A549 (cell line): ENCODE measurements around the gene DZANK1. TPM values are rescaled to one million over a fixed set of nuclear protein-coding genes. Genes with fewer than 3 reads are reported as not detected.

Source experiments
- ATAC-seq, 2 experiments: fragments of 200-7000 bp in 1 of 2; fragments of >200 bp in 1 of 2; cut with Nextera tagmentation in 1 of 2; cut with Tn5 transposase in 1 of 2; 3 replicates each; pipeline versions ENCODE4 v1.8.0 to v1.9.1; 2018 to 2020; ENCODE audit warnings: mild to moderate bottlenecking in 1 of 2, moderate library complexity in 1 of 2
- CTCF ChIA-PET: fragments of 300-600 bp; sonication (Branson Sonifier 250); formaldehyde crosslinking; extraction: SDS; loops from one replicate; lab custom pipeline; 2021; ENCODE audit warnings: antibody characterized with exemption, inconsistent platforms; lab: Yijun Ruan, JAX
- POLR2A ChIA-PET: fragments of 350-600 bp; formaldehyde crosslinking; extraction: SDS; loops from one replicate; lab custom pipeline; 2021; ENCODE audit warnings: antibody characterized with exemption, inconsistent platforms; lab: Yijun Ruan, JAX
- DNase-seq, 2 experiments: peaks; one replicate each; pipeline versions ENCODE4 v3.0.0 to v3.0.0-alpha.2; 2011 to 2016; ENCODE audit warnings: low read depth in 1 of 2, low spot score in 1 of 2
- FAIRE-seq: peaks from 2 replicates; lab custom pipeline; 2011; peaks lifted over from hg19 to GRCh38; lab: Jason Lieb, UNC
- H3K27ac ChIP-seq, 2 experiments: fragments of >200 bp; sonication (Bioruptor Twin); formaldehyde crosslinking; 3 replicates each; pipeline ENCODE4 v1.5.1; 2016 to 2017
- H3K4me1 ChIP-seq: fragments of >200 bp; sonication (Bioruptor Twin); formaldehyde crosslinking; 3 replicates; pipeline ENCODE4 v1.6.1; 2016
- H3K4me2 ChIP-seq: fragments of >200 bp; sonication (Bioruptor Twin); formaldehyde crosslinking; 3 replicates; pipeline ENCODE4 v1.6.1; 2016
- H3K4me3 ChIP-seq: fragments of >200 bp; sonication (Bioruptor Twin); formaldehyde crosslinking; 3 replicates; pipeline ENCODE4 v1.5.1; 2016
- H3K9me3 ChIP-seq: fragments of >200 bp; sonication (Bioruptor Twin); formaldehyde crosslinking; 3 replicates; pipeline ENCODE4 v1.6.1; 2016
- CBX8 ChIP-seq: fragments of 200-600 bp; sonication (generic); IDR thresholded peaks from 2 replicates; pipeline ENCODE4 v1.6.1; 2016
- CEBPB ChIP-seq, 2 experiments: fragments of >200 bp in 1 of 2; sonication (Bioruptor Twin) in 1 of 2; formaldehyde crosslinking in 1 of 2; IDR thresholded peaks; 2 replicates each; pipeline ENCODE4 v1.6.1; 2012 to 2016
- EHF ChIP-seq: fragments of 250-450 bp; sonication (Bioruptor Pico); IDR thresholded peaks from 2 replicates; pipeline ENCODE4 v1.5.0; 2020; ENCODE audit warnings: mild to moderate bottlenecking
- ESRRA ChIP-seq: fragments of 150-350 bp; IDR thresholded peaks from 2 replicates; pipeline ENCODE4 v1.6.1; 2014; ENCODE audit warnings: mild to moderate bottlenecking, low read length, borderline replicate concordance
- FOSB ChIP-seq: fragments of 250-450 bp; sonication (Bioruptor Pico); IDR thresholded peaks from 2 replicates; pipeline ENCODE4 v1.5.0; 2020; ENCODE audit warnings: mild to moderate bottlenecking, moderate library complexity
- FOSL2 ChIP-seq, 2 experiments: fragments of 450-650 bp in 1 of 2; fragments of >200 bp in 1 of 2; sonication (Bioruptor Twin) in 1 of 2; formaldehyde crosslinking; IDR thresholded peaks; 2 replicates each; pipeline versions ENCODE4 v1.5.0 to v1.6.1; 2016 to 2020; ENCODE audit warnings: mild to moderate bottlenecking in 1 of 2, moderate library complexity in 1 of 2
- FOXS1 ChIP-seq: fragments of 250-450 bp; sonication (Bioruptor Pico); IDR thresholded peaks from 2 replicates; pipeline ENCODE4 v1.5.0; 2020; ENCODE audit warnings: mild to moderate bottlenecking, moderate library complexity
- HOXB5 ChIP-seq: fragments of 250-450 bp; sonication (Bioruptor Pico); IDR thresholded peaks from 2 replicates; pipeline ENCODE4 v1.5.0; 2020; ENCODE audit warnings: mild to moderate bottlenecking, moderate library complexity
- JUN ChIP-seq, 2 experiments: fragments of >200 bp; sonication (Bioruptor Twin); formaldehyde crosslinking; IDR thresholded peaks; 2 replicates in 1 of 2; 3 replicates in 1 of 2; pipeline ENCODE4 v1.6.1; 2016 to 2017
- KDM1A ChIP-seq: fragments of 200-600 bp; sonication (generic); IDR thresholded peaks from 2 replicates; pipeline ENCODE4 v1.6.1; 2016; ENCODE audit warnings: low read depth, mild to moderate bottlenecking
- MAFK ChIP-seq: fragments of 450-650 bp; IDR thresholded peaks from 2 replicates; pipeline ENCODE4 v1.6.1; 2014; ENCODE audit not compliant: partially characterized antibody
- MAZ ChIP-seq: fragments of 150-350 bp; IDR thresholded peaks from 2 replicates; pipeline ENCODE4 v1.6.1; 2014; ENCODE audit warnings: antibody characterized with exemption, low read depth, low read length, borderline replicate concordance
- PHF8 ChIP-seq: fragments of 200-600 bp; sonication (generic); IDR thresholded peaks from 2 replicates; pipeline ENCODE4 v1.6.1; 2016; ENCODE audit warnings: low read depth, mild to moderate bottlenecking, antibody characterized with exemption, moderate library complexity, borderline replicate concordance
- POLR2AphosphoS2 ChIP-seq: conservative IDR thresholded peaks from 2 replicates; pipeline ENCODE4 v1.6.1; 2012; ENCODE audit warnings: low read length, improper control_type of control experiment, inconsistent platforms
- RAD21 ChIP-seq, 2 experiments: fragments of >200 bp in 1 of 2; sonication (Bioruptor Twin) in 1 of 2; formaldehyde crosslinking in 1 of 2; IDR thresholded peaks in 1 of 2; conservative IDR thresholded peaks in 1 of 2; 2 replicates in 1 of 2; 3 replicates in 1 of 2; pipeline ENCODE4 v1.6.1; 2012 to 2018; ENCODE audit warnings: inconsistent platforms in 1 of 2
- RARB ChIP-seq: fragments of 250-450 bp; sonication (Bioruptor Pico); IDR thresholded peaks from 2 replicates; pipeline ENCODE4 v1.8.0; 2021; ENCODE audit warnings: mild to moderate bottlenecking, moderate library complexity
- TFCP2L1 ChIP-seq: fragments of 250-450 bp; sonication (Bioruptor Pico); IDR thresholded peaks from 2 replicates; pipeline ENCODE4 v1.5.0; 2021; ENCODE audit warnings: mild to moderate bottlenecking
- TP53 ChIP-seq: fragments of 250-450 bp; sonication (Bioruptor Pico); IDR thresholded peaks from 2 replicates; pipeline ENCODE4 v1.5.0; 2021; ENCODE audit warnings: mild to moderate bottlenecking, moderate library complexity
- ZNF302 ChIP-seq: fragments of 250-450 bp; sonication (Bioruptor Pico); IDR thresholded peaks from 2 replicates; pipeline ENCODE4 v1.9.0; 2021; ENCODE audit warnings: inconsistent platforms, mild to moderate bottlenecking, moderate library complexity
- WGBS: methylation state at CpG from one replicate; pipeline ENCODE4 v1.1.6; 2017; ENCODE audit errors: missing lambda C conversion rate; 5-methylcytosine and 5-hydroxymethylcytosine counted together
- polyA plus RNA-seq, 4 experiments: library from polyadenylated mRNA; depleted of rRNA in 3 of 4; stranded (reverse); fragments of >200 nt; fragmentation: RNase III in 1 of 4; extraction: RNeasy Plus Mini Kit Qiagen cat#74134 plus additional on column Dnase treatment in 1 of 4; gene quantifications; 2 replicates in 3 of 4; 3 replicates in 1 of 4; pipeline ENCODE4 v1.2.3, GENCODE V29; 2011 to 2017
- TF ChIP-seq, protein P1 (sequence below): fragments of >200 bp; sonication (Bioruptor Twin); formaldehyde crosslinking; IDR thresholded peaks from 3 replicates; pipeline ENCODE4 v1.6.1; 2016
- TF ChIP-seq, protein P2 (sequence below): fragments of 250-450 bp; sonication (Bioruptor Pico); IDR thresholded peaks from 2 replicates; pipeline ENCODE4 v1.5.0; 2021; ENCODE audit warnings: mild to moderate bottlenecking, moderate library complexity, borderline replicate concordance
- TF ChIP-seq, protein P3 (sequence below): fragments of 450-650 bp; IDR thresholded peaks from 2 replicates; pipeline ENCODE4 v1.6.1; 2014; ENCODE audit warnings: antibody characterized with exemption
- TF ChIP-seq, protein P4 (sequence below): fragments of >200 bp; sonication (Bioruptor Twin); formaldehyde crosslinking; IDR thresholded peaks from 2 replicates; pipeline ENCODE4 v1.6.1; 2016
- TF ChIP-seq, protein P5 (sequence below): fragments of 250-450 bp; sonication (Bioruptor Pico); IDR thresholded peaks from 2 replicates; pipeline ENCODE4 v1.5.0; 2020; ENCODE audit warnings: low read depth, mild to moderate bottlenecking, moderate library complexity

The DZANK1 gene
- polyA plus RNA-seq, 2 of the 4 experiments (the other 2 are of a cell fraction) = 3.5 to 5.1 TPM

DNA sequence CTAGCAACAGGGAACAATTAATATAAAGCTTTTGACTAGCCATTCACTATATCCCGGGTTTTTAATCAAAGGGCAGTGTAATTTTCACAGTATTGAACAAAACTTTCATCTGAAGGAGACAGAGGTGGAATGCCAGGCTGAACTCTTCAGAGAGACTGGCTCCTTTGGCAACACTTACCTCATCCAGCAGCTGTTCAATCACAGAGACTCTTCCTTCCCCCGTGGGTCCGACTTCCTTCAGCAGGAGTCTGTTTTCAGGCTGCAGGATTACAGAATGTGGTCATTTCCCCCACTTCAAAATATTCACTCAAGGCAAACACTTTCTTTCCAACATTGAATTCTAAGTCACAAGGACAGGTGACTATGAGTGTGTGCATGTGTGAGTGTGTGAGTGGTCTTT lies 76.6 kb downstream of the DZANK1 start:
- Histone ChIP-seq H3K4me1 (peaks cover 14% of the 10 kb centered on the region), H3K4me2 (no peak overlapping the region), H3K9me3 (no peaks in the 10 kb centered on the region), H3K4me3 (no peak overlapping the region), H3K27ac (no peak overlapping the region)
- TF ChIP-seq, protein P1, sequence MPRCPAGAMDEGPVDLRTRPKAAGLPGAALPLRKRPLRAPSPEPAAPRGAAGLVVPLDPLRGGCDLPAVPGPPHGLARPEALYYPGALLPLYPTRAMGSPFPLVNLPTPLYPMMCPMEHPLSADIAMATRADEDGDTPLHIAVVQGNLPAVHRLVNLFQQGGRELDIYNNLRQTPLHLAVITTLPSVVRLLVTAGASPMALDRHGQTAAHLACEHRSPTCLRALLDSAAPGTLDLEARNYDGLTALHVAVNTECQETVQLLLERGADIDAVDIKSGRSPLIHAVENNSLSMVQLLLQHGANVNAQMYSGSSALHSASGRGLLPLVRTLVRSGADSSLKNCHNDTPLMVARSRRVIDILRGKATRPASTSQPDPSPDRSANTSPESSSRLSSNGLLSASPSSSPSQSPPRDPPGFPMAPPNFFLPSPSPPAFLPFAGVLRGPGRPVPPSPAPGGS = no peak
- TF ChIP-seq MAFK = no peak
- TF ChIP-seq HOXB5 (CRISPR knock-in tag) = no peak
- no peak for TF ChIP-seq RARB (CRISPR knock-in tag)
- no peak for TF ChIP-seq ZNF302 (CRISPR knock-in tag)
- no peak for TF ChIP-seq ESRRA
- no peak for TF ChIP-seq TFCP2L1 (CRISPR knock-in tag)
- TF ChIP-seq FOXS1 (CRISPR knock-in tag) = no peak
- no peak for FAIRE-seq
- CTCF ChIA-PET = no interaction called here
- POLR2A ChIA-PET = no interaction called here
- ATAC-seq = no peak
- DNase-seq = no peak
- WGBS = 69% methylated on average over 3 of the region's 3 CpGs

DNA sequence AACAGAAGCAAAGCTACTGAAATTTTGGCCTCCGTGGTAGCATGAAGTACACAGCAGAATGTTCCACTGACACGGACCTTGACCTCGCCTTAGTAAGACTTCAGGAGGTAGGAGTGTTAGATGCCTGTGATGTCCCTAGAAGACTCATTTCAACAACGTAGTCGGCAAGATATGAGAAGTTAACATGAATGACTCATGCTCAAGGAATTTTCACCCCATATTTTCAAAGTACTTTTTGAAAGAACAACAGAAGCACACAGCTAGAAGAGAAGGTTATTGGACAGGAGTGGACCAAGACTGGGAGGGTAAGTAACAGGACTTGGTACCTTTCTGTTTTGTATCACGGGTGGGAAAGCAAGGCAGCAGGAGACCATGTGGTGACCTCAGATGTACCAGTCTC lies 78.0 kb downstream of the DZANK1 start:
- Histone ChIP-seq H3K4me1 (peaks cover 14% of the 10 kb centered on the region), H3K4me3 (no peak overlapping the region), H3K9me3 (no peaks in the 10 kb centered on the region), H3K4me2 (peak overlapping the region; percentile 14; the same call in 2 of the 3 replicates)
- FAIRE-seq (no peak), DNase-seq (peak; percentile 18 to 45)
- POLR2A ChIA-PET = no interaction called here
- TF ChIP-seq RAD21 (conservative IDR thresholded peaks at IDR 0.05 in 1 of 2, IDR thresholded peaks at IDR 0.05 in 1 of 2) (no peak), MAFK (no peak), FOSL2 (IDR thresholded peaks at IDR 0.05) (no peak), FOSL2 (CRISPR knock-in tag; IDR thresholded peaks at IDR 0.05) (peak; percentile 42; the same call in 1 of the 2 replicates), KDM1A (no peak)
- TF ChIP-seq, all 56 proteins: peak for 1
- no peak overlapping the region; a peak in 1 of 6 replicates for H3K27ac ChIP-seq
- peak; percentile 49 to 61; a peak in 5 of 6 replicates for ATAC-seq
- WGBS = 39% methylated on average over 6 of the region's 6 CpGs
- CTCF ChIA-PET = no interaction called here

DNA sequence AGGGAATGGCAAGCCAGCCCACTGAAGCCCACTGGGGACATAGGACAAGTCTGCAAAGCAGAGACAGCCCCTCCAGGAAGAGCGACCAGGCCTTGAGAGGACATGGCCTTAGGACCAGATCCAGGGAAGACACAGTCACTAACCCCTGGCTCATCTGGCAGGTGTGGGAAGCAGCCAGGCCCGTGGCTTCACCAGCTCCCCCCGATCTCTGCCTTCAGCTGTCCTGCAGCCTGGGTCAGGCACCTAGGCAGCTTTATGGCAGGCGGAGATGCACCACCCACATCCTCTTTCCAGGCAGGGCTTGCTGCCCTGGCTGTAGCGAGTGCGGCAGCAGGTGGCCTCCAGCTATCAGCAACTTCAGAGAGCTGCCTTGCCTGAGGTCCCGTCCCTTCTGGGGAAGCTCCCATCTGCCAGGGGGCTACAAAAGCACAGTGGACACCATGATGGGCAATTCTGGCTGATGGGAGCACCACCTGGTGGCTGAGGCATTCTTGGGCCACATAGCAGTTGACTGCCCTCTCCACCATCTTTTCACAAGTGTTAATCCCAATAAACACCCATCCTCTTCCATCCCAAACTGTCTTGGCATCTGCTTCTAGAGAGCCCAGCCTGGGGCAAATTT lies 85.8 kb downstream of the DZANK1 start:
- no peak for FAIRE-seq
- POLR2A ChIA-PET = interaction anchor here (0.5 kb wide), 1 partner anchor 53 kb away, joined by 5 read pairs; no protein-coding TSS in a partner anchor

More for the DNA sequence above, 85.8 kb downstream of the DZANK1 start:
- no peak for DNase-seq
- no peak for TF ChIP-seq JUN (IDR thresholded peaks at IDR 0.05)
- no peak for TF ChIP-seq CEBPB (IDR thresholded peaks at IDR 0.05)
- TF ChIP-seq MAFK = no peak
- no peak for TF ChIP-seq CBX8
- no peak for TF ChIP-seq MAZ
- no peak for TF ChIP-seq ESRRA
- no peak for TF ChIP-seq FOSB (CRISPR knock-in tag)
- no peak for TF ChIP-seq FOXS1 (CRISPR knock-in tag)
- TF ChIP-seq, protein P2, sequence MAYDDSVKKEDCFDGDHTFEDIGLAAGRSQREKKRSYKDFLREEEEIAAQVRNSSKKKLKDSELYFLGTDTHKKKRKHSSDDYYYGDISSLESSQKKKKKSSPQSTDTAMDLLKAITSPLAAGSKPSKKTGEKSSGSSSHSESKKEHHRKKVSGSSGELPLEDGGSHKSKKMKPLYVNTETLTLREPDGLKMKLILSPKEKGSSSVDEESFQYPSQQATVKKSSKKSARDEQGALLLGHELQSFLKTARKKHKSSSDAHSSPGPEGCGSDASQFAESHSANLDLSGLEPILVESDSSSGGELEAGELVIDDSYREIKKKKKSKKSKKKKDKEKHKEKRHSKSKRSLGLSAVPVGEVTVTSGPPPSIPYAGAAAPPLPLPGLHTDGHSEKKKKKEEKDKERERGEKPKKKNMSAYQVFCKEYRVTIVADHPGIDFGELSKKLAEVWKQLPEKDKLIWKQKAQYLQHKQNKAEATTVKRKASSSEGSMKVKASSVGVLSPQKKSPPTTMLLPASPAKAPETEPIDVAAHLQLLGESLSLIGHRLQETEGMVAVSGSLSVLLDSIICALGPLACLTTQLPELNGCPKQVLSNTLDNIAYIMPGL (CRISPR knock-in tag) = no peak
- TF ChIP-seq, protein P3, sequence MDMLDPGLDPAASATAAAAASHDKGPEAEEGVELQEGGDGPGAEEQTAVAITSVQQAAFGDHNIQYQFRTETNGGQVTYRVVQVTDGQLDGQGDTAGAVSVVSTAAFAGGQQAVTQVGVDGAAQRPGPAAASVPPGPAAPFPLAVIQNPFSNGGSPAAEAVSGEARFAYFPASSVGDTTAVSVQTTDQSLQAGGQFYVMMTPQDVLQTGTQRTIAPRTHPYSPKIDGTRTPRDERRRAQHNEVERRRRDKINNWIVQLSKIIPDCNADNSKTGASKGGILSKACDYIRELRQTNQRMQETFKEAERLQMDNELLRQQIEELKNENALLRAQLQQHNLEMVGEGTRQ = no peak
- TF ChIP-seq TFCP2L1 (CRISPR knock-in tag) = no peak
- no peak for TF ChIP-seq EHF (CRISPR knock-in tag)
- no peak for TF ChIP-seq RARB (CRISPR knock-in tag)
- TF ChIP-seq, protein P4, sequence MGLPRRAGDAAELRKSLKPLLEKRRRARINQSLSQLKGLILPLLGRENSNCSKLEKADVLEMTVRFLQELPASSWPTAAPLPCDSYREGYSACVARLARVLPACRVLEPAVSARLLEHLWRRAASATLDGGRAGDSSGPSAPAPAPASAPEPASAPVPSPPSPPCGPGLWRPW = no peak
- no peak for TF ChIP-seq TP53 (CRISPR knock-in tag)
- no peak for TF ChIP-seq HOXB5 (CRISPR knock-in tag)
- no peak for TF ChIP-seq PHF8
- TF ChIP-seq, protein P5, sequence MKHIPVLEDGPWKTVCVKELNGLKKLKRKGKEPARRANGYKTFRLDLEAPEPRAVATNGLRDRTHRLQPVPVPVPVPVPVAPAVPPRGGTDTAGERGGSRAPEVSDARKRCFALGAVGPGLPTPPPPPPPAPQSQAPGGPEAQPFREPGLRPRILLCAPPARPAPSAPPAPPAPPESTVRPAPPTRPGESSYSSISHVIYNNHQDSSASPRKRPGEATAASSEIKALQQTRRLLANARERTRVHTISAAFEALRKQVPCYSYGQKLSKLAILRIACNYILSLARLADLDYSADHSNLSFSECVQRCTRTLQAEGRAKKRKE (CRISPR knock-in tag) = no peak
- TF ChIP-seq POLR2AphosphoS2 = no peak
- TF ChIP-seq, all 56 proteins: peak for 0
- H3K4me3 ChIP-seq = no peak overlapping the region
- CTCF ChIA-PET = interaction anchor here (0.6 to 1.1 kb wide), 3 partner anchors 11 to 160 kb away, joined by 3 to 5 read pairs (median 3); no protein-coding TSS in a partner anchor
- WGBS = 69% methylated on average over 6 of the region's 7 CpGs
- no peaks in the 10 kb centered on the region for H3K9me3 ChIP-seq
- peak in 1 of 2 experiments; percentile 64; a peak in 3 of 6 replicates for ATAC-seq
- no peaks in the 10 kb centered on the region for H3K4me1 ChIP-seq
- no peak overlapping the region for H3K27ac ChIP-seq
- H3K4me2 ChIP-seq = no peak overlapping the region
